PC-3 (cell line): Measurements from ENCODE around the gene SUN1. TPM values are rescaled to one million over a fixed set of nuclear protein-coding genes. Genes with fewer than 3 reads are reported as not detected.

Source experiments
- ATAC-seq: fragments of 200-7000 bp; cut with Tn5 transposase; 2 replicates; pipeline ENCODE4 v1.9.1; 2020; ENCODE audit warnings: mild to moderate bottlenecking, moderate library complexity
- BruUV-seq: library from RNA; stranded (reverse); fragments of 400-500 nt; replicated peaks from 2 replicates; lab custom pipeline; 2021; lab: Mats Ljungman, UMichigan
- CTCF ChIA-PET: fragments of 300-600 bp; sonication (Branson Sonifier 250); formaldehyde crosslinking; loops from one replicate; lab custom pipeline; 2022; ENCODE audit warnings: antibody characterized with exemption; lab: Charles Lee
- POLR2A ChIA-PET: fragments of 300-600 bp; sonication (Branson Sonifier 250); formaldehyde crosslinking; loops from one replicate; lab custom pipeline; 2022; ENCODE audit warnings: antibody characterized with exemption; ENCODE audit not compliant: unreplicated experiment; lab: Charles Lee
- DNase-seq: peaks from one replicate; pipeline ENCODE4 v3.0.0-alpha.2; 2015
- H2AFZ ChIP-seq: fragments of 300-600 bp; sonication (generic); 2 replicates; pipeline ENCODE4 v1.6.0; 2016; ENCODE audit warnings: antibody characterized with exemption, low read length
- H3F3A ChIP-seq: fragments of 300-600 bp; sonication (generic); one replicate; pipeline ENCODE4 v1.6.0; 2017; ENCODE audit warnings: antibody characterized with exemption, low read length, control low read depth, mild to moderate bottlenecking; ENCODE audit not compliant: unreplicated experiment
- H3K27ac ChIP-seq: fragments of 300-600 bp; sonication (generic); 2 replicates; pipeline ENCODE4 v1.5.1; 2016; ENCODE audit warnings: mild to moderate bottlenecking, low read length
- H3K27me3 ChIP-seq: fragments of 300-600 bp; sonication (generic); 2 replicates; pipeline ENCODE4 v1.6.1; 2016; ENCODE audit warnings: low read length, mixed read lengths
- H3K36me3 ChIP-seq: fragments of 300-600 bp; sonication (generic); 2 replicates; pipeline ENCODE4 v1.6.1; 2016; ENCODE audit warnings: low read depth, mixed run types, low read length, mixed read lengths
- H3K4me1 ChIP-seq: fragments of 300-600 bp; sonication (generic); 2 replicates; pipeline ENCODE4 v1.5.1; 2016; ENCODE audit warnings: low read length; ENCODE audit not compliant: insufficient read depth
- H3K4me2 ChIP-seq: fragments of 300-600 bp; sonication (generic); 2 replicates; pipeline ENCODE4 v1.6.0; 2016; ENCODE audit warnings: low read length
- H3K4me3 ChIP-seq: fragments of 300-600 bp; sonication (generic); 2 replicates; pipeline ENCODE4 v1.5.1; 2016; ENCODE audit warnings: mild to moderate bottlenecking, low read length, mixed read lengths
- H3K79me2 ChIP-seq: fragments of 300-600 bp; sonication (generic); 2 replicates; pipeline ENCODE4 v1.6.1; 2017; ENCODE audit warnings: low read length, mixed read lengths
- H3K9ac ChIP-seq: fragments of 300-600 bp; sonication (generic); 2 replicates; pipeline ENCODE4 v1.6.0; 2016; ENCODE audit warnings: mild to moderate bottlenecking, low read length
- H3K9me2 ChIP-seq: fragments of 300-600 bp; sonication (generic); replicated peaks from 2 replicates; pipeline ENCODE4 v1.6.1; 2016; ENCODE audit warnings: mixed run types, low read length, mixed read lengths
- H3K9me3 ChIP-seq: fragments of 300-600 bp; sonication (generic); 2 replicates; pipeline ENCODE4 v1.6.1; 2016; ENCODE audit warnings: low read length, mixed read lengths
- H4K20me1 ChIP-seq: fragments of 300-600 bp; sonication (generic); 2 replicates; pipeline ENCODE4 v1.6.1; 2016; ENCODE audit warnings: low read length, mixed read lengths
- CTCF ChIP-seq: fragments of 300-600 bp; sonication (generic); conservative IDR thresholded peaks from 2 replicates; pipeline ENCODE4 v1.5.1; 2017; ENCODE audit warnings: antibody characterized with exemption, low read depth, mild to moderate bottlenecking, low read length
- EZH2 ChIP-seq: fragments of 300-600 bp; sonication (generic); IDR thresholded peaks from one replicate; pipeline ENCODE4 v1.6.1; 2017; ENCODE audit warnings: antibody characterized with exemption, mild to moderate bottlenecking, low read length; ENCODE audit not compliant: unreplicated experiment
- EZH2phosphoT487 ChIP-seq: fragments of 300-600 bp; sonication (generic); IDR thresholded peaks from 2 replicates; pipeline ENCODE4 v1.6.1; 2018; ENCODE audit warnings: mild to moderate bottlenecking, antibody characterized with exemption, low read length, borderline replicate concordance
- intact Hi-C: fragments of 100-400 bp; cut with micrococcal nuclease; formaldehyde crosslinking; loops from 2 replicates; pipeline ENCODE4 v1.9.0; 2023
- total RNA-seq: library from RNA; depleted of rRNA; stranded (reverse); fragments of >200 nt; gene quantifications from 2 replicates; pipeline ENCODE4 v1.2.3, GENCODE V29; 2014

SUN1 gene
- total RNA-seq, 1 experiment from 2014 or later, result 92.5 TPM

- Histone ChIP-seq H3K4me3 (no peak overlapping the region), H4K20me1 (no peaks in the 10 kb centered on the region), H3K36me3 (no peaks in the 10 kb centered on the region), H3K27me3 (no peaks in the 10 kb centered on the region), H3K4me1 (peaks cover 12% of the 10 kb centered on the region), H3K9ac (no peak overlapping the region), H3K27ac (no peak overlapping the region), H2AFZ (no peak overlapping the region), H3K9me2 (no peaks in the 10 kb centered on the region), H3K4me2 (no peak overlapping the region), H3F3A (no peaks in the 10 kb centered on the region), H3K79me2 (no peaks in the 10 kb centered on the region), H3K9me3 (no peaks in the 10 kb centered on the region)
- no peak for ATAC-seq
- CTCF ChIA-PET, result interaction anchor here (0.7 kb wide), 1 partner anchor 242 kb away, joined by 4 read pairs; no protein-coding TSS in a partner anchor
- POLR2A ChIA-PET, result no interaction called here
- TF ChIP-seq EZH2, result no peak
- TF ChIP-seq EZH2phosphoT487, result no peak
- no peak for TF ChIP-seq CTCF
- intact Hi-C loops, result no loop called here
- BruUV-seq, result no TSS peak
- no peak for DNase-seq
Observed at GRCh38 chr7:915291-916218, 83.3 kb downstream of the SUN1 start.

GRCh38 chr7:916291-916941, 84.1 kb downstream of the SUN1 start:
- intact Hi-C loops, result no loop called here
- ChIA-PET CTCF (no interaction called here), POLR2A (no interaction called here)
- Histone ChIP-seq H3K27ac (no peak overlapping the region), H4K20me1 (no peaks in the 10 kb centered on the region), H3K4me3 (no peak overlapping the region), H3F3A (no peaks in the 10 kb centered on the region), H3K9me3 (no peaks in the 10 kb centered on the region), H3K36me3 (no peaks in the 10 kb centered on the region), H3K79me2 (no peaks in the 10 kb centered on the region), H3K9ac (no peak overlapping the region), H3K27me3 (no peaks in the 10 kb centered on the region), H3K4me1 (peaks cover 12% of the 10 kb centered on the region), H3K9me2 (no peaks in the 10 kb centered on the region), H2AFZ (no peak overlapping the region), H3K4me2 (no peak overlapping the region)
- TF ChIP-seq EZH2, result no peak
- no peak for TF ChIP-seq CTCF
- no peak for TF ChIP-seq EZH2phosphoT487
- ATAC-seq (no peak), DNase-seq (no peak)
- BruUV-seq, result no TSS peak
